Left cardiac atrium (tissue), 4 donors: ENCODE data around the gene SSBP1. TPM values are rescaled to one million over a fixed set of nuclear protein-coding genes. Genes with fewer than 3 reads are reported as not detected.
A peak's percentile ranks its signal among the peaks of the same experiment; 100 is the strongest.

Experiments used
- ATAC-seq, 2 donors: fragments of 200-7000 bp; cut with Tn5 transposase; one replicate each; pipeline ENCODE4 v1.9.1; 2020; ENCODE audit warnings: mild to moderate bottlenecking in 2 of 2, moderate library complexity in 2 of 2
- DNase-seq: peaks from one replicate; pipeline ENCODE4 v3.0.0-alpha.2; 2020
- intact Hi-C, 2 donors: fragments of 100-400 bp; cut with DNase I; formaldehyde crosslinking; loops; one replicate each; pipeline versions ENCODE4 v1.14.1 to v1.15.1; 2022 to 2023
- total RNA-seq, 2 donors: library from RNA; stranded (reverse); fragmentation: NEBNext Ultra II Directional; extraction: Animal tissue kit (Norgen Biotek cat#: 25700); gene quantifications; one replicate each; pipeline ENCODE4 v1.2.1, GENCODE V29; 2021
- donor health status: DM: no; HTN: yes; CAD: no.
- donor health status: DM: no; HTN: yes; CAD: no; lungs with severe emphysema.
- donor health status: DM: yes; HTN: yes; CAD: no.
- donor health status: Dilated cardiomyopathy.

Gene SSBP1
- total RNA-seq, 2 donors from 2014 or later, result 80.6 to 109 TPM

DNA sequence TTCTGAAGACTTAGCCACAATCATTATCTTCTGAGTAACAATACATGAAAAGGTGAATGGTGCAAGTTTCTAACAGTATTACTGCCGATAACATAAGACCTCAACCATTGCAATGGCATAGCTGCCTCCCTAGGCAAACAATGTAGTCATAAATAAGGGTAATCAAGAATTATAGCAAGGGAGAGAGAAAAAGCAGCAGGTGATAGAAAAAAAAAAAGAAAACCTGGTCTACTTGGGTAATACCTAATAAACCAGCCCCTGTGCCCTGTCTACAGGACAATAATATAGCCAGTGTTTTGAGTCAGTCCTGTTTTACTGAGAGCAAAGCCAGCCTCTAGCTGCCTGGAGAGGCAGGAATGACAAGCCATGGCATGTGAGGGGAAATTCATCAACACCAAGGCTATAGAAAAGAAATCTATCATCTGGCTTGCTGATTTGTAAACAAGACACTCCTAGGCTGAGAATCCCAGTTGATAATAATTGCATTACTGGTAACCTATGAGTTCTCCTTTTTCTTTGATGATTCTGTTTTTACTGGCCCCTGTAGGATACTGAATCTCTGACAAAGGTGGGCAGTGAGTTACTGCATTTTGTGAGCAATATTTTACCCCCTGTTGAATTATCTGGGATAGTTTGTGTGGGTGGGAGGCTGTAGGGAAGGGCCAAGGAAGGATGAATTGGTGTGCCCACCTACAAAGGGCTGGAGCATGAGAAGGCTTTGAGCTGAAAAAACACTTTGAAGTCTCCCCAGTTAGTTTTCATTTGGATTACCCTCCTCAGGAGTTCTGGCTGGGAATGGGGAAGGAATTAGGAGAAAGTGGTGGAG, 31.7 kb upstream of the SSBP1 start:
- no peak for ATAC-seq
- intact Hi-C loops, result no loop called here
- no peak for DNase-seq

DNA sequence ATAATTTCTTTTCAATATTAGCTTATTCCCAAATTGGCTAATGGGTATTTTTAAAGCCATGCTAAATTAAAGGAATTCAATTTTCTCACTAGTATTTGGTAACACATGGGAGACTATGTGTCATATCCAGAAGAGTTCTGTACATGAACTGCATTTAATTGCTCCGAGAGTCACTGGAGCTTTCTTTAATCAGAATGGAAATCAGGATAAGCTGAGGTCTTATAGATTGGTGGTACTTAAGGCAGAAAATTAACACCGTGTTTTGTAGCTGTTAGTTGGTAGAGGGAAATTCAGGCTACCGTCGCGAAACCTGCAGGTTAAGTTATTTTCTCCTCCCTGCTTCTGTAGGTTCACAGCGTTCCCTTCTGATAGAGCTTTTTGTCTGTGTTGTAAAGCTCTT, 29.8 kb upstream of the SSBP1 start, which contains the start of gene WEE2:
Gene WEE2 (plus strand): TSS at position 3 of the 400 bp plus-strand sequence. CDS start 406 bp downstream, outside the sequence.
- no peak for ATAC-seq
- DNase-seq, result no peak
- intact Hi-C loops, result no loop called here

DNA sequence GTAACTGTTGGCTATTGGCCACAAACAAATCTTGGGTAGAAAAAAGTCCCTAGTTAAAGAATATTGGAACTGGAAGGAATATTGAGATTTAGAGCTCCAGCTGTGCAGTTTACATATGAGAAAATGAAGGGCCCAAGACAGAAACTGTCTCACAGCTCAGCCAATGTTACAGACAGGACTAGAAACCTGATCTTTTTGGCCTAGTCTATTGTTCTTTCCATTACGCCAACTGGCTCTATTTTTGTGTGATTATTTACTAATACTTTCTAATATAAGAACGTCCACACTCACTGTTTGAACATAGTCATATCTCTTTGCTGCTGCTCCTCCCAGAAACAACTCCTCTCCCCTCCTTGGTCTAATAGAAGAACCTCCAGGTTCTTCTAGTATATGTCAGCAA, 28.8 kb upstream of the SSBP1 start:
- ATAC-seq (no peak), DNase-seq (no peak)
- intact Hi-C loops, result no loop called here

DNA sequence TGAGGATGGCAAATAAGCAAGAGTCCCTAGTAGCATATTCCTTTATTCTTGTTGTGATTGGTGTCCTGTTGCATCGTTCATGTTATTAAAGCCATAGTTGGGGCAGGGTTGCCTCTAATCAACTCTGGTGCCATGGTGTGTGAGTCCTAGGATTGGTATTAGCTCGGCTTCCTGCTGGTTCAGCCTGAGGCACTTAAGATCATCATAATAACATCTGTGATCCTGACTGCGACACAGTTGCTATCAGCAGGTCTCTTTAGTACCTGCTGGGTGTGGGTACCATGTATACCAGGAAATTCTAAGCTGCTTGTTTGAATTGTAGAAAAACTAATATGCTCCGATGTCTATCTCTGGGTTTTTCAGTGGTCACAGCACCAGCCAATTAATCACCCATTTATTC, 28.4 kb upstream of the SSBP1 start:
- intact Hi-C loops, result no loop called here
- DNase-seq (no peak), ATAC-seq (no peak)

DNA sequence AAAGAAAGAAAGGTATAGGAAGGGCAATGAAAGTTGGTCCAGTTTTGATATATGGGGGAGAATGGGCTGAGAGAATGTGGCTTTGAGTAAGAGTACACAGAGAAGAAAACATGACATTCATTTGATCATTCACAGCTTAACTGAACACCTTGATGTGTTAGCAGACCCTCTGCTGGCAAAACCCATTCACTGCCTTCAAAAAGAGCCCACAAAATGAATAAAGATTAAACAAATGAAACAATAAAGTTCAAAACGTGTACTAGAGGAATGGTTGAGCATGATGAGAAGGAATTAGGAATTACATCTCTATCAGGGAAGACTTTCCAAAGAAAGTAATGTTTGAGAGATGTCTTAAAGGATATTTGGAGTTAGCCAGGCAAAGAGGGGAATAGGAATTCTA, 27.9 kb upstream of the SSBP1 start:
- intact Hi-C loops, result no loop called here
- no peak for ATAC-seq
- no peak for DNase-seq

DNA sequence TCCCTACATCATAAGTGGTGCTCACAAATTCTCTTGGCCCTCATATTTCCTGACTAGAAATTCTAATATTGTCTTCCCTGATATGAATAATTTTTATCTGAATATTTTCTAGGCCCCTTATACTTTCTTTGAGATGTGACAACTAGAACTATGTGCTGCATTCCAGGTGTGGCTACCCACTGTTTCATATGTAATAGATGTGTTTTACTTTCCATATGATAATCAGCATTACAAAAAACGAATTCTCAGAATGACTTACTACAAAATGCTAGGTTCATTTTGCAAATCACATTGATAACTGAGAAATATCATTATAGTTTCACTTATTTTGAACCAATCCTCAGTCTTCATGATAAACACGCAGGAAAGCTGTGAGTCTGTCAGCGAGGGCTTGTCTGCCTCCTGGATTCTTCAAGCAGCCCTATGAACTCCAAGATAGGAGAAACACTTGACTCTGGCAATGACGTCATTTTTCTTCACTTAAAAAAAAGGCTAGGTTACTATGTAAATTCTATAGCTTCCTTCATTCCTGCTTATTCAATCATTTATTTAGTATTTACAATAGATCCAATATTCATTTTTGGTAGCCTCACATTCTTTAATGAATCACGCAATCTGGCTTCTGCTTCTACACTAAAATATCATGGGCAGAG, 25.4 kb upstream of the SSBP1 start:
- intact Hi-C loops, result no loop called here
- no peak for ATAC-seq
- DNase-seq, result no peak

DNA sequence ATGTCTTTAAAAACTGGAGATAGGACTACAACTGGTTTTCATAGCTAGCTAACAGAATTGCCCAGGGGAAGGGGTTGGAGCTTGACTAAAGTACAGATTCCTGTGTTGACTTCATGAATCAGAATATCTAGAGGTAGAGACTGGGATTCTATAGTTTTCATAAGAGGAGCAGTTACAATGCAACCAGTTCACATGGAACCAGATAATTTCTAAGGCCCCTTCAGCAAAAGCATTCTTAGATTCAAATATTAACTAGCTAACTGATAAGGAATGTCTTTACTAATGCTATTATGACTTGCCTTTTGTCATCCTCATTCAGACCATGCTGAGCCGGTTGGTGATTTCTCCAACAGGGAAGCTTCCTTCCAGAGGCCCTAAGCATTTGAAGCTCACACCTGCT, 24.3 kb upstream of the SSBP1 start:
- no peak for ATAC-seq
- no peak for DNase-seq
- intact Hi-C loops, result no loop called here

DNA sequence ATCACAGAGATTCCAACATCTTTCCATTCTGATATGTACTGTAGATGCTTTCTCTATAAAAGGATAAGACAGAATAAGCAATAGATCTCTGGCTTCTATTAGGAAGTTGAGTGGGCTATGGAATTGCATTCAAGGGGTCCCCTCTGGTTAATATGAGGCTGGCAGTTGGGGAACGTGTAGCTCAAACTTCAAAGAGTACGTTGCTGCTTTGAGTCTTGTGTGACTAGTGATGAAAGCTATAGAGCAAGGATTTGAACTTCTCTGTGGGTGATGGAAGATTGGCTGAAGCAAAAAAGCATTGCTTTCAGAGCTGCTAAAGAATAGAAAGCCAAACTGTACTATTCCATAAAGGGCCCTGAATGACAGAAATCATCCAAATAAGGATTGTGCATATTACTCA, 23.6 kb upstream of the SSBP1 start:
- no peak for DNase-seq
- intact Hi-C loops, result no loop called here
- no peak for ATAC-seq

DNA sequence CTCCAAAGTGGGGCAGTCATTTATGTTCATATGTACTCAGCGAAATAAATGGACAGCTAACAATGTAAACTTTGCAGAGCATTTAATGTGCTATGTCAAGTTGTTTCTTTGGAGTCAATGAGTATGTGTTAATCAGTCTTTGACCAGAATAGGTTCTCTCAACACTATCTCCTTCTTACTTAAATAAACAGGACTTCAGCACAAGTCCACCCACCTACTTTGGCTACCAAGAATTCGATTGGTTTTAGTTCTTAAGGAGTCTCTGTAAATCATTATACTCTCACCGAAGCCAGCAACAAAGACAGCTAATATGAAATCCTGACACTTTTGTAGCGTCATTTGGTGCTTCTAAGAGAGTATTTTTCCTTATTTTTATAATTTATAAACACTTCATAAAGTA, 23.1 kb upstream of the SSBP1 start:
- intact Hi-C loops, result no loop called here
- no peak for DNase-seq
- no peak for ATAC-seq

DNA sequence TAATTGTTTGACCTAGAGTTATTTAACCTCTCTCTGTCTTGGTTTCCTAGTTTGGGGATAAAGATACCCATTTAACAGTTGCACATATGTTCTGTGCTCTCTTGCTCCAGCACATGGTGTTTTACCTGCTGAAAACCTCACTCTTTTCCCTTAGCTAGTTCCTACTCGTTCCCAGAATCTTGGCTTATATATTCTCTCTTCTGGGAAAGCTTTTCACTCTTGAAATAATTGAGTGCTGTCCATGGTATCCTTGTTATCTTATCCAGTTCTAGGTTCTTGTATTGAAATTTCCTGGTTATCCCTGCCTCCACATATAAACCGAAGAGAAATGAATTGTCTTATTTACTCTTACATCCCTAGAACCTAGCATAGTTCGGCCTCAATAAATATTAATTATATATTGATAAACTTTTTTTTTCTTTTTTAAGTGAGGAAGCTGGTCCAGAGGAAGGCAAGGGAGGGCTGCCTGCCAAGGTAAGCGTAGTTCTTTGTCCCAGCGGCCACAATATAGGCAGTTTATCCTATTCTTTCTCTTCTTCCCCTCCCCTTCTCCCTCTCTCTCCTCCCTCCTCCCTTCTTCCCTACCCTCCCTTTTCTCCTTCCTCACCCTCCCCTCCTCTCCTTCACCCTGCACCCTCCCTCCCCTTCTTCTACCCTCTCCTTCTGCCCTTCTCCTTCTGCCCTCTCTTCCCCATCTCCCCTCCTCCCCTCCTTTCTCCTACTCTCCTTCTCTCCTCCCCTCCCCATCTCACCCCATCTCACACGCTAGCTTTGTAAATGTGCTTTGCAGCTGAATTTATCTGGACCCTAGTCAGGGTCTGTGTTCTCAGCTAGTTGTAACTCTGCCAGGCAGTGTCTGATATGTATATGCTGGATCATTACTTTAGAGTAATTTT, 22.1 kb upstream of the SSBP1 start:
- DNase-seq (no peak), ATAC-seq (no peak)
- intact Hi-C loops, result no loop called here

DNA sequence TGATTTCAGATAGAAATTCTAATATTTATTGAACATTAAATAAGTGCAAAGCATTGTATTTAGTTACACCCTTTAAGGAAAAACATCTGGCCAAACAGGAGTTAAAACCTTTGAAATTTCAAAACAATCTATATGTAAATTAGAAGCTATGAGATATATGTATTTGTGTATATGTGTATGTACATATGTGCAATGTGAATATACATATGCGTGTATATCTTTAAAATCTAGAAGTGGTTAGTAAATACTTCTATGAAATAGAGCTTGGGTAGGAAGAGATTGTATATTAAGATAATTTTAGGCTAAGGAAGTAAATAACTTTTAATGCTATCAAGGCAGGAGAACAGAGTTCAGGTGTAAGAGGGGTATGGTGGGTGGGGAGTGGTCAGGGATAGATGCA, 20.7 kb upstream of the SSBP1 start:
- intact Hi-C loops, result no loop called here
- DNase-seq (no peak), ATAC-seq (no peak)

DNA sequence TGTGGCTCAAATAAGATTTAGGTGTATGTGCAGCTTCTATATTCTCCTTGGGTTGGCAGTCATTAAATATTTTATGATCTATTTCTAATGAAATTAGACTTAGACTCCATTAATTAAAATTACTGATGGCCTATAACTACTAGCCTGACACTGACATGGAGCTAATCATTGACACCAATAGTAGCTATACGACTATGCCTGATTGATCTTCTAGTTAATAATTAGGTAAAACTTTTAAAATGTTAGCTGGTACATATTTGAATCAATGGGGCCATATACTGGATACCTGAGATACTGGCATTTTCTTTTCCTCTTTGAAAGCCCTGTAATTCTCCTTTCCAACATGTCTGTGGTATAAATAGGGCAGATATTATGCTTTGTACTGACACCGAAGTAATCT, 15.6 kb upstream of the SSBP1 start:
- DNase-seq (no peak), ATAC-seq (no peak)
- intact Hi-C loops, result no loop called here

DNA sequence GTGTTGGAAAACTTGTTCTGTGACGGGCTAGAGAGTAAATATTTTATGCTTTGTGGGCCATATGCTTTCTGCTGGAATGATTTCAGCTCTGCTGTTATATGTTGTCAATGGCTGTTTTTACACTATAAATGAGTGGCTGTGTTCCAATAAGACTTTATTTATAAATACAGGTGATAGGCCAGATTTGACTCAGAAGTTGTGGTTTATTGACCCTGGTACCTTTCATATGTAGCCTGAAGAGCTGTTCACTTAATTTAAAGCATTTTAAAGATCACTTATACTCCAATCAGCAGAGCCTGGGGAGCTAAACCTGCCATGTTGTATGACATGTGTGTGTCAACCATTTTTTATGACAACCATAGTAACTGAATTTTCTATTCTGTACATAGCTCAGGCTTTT, 9.1 kb upstream of the SSBP1 start:
- DNase-seq (no peak), ATAC-seq (no peak)
- intact Hi-C loops, result no loop called here

DNA sequence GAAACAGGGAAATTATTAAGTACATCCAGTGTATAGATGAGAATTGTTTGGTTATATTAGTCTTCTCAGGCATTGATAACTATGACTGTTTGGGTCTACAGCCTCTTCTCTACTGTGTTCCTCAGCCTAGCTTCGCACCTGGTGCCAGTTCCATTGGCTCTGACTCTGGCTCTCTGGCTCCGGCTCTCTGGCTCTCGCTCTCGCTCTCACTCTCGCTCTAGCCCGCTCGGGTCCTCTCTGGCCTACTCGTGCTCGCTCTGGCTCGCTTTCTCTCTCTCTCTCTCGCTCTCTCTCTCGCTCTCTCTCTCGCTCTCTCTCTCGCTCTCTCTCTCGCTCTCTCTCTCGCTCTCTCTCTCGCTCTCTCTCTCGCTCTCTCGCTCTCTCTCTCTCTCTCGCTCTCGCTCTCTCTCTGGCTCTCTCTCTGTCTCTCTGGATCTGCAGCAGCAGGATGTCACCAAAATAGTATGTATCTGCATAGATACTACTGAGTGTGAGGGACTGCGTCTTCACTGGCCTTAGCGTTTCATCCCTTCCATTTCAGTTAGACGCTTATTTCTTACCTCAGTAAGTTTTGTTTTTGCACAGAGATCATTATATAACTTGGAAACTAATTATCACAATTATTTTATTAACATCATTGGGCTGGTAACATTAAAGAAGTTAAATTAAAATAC, 6.5 kb upstream of the SSBP1 start:
- intact Hi-C loops, result no loop called here
- DNase-seq (no peak), ATAC-seq (peak; percentile 19 to 59)

DNA sequence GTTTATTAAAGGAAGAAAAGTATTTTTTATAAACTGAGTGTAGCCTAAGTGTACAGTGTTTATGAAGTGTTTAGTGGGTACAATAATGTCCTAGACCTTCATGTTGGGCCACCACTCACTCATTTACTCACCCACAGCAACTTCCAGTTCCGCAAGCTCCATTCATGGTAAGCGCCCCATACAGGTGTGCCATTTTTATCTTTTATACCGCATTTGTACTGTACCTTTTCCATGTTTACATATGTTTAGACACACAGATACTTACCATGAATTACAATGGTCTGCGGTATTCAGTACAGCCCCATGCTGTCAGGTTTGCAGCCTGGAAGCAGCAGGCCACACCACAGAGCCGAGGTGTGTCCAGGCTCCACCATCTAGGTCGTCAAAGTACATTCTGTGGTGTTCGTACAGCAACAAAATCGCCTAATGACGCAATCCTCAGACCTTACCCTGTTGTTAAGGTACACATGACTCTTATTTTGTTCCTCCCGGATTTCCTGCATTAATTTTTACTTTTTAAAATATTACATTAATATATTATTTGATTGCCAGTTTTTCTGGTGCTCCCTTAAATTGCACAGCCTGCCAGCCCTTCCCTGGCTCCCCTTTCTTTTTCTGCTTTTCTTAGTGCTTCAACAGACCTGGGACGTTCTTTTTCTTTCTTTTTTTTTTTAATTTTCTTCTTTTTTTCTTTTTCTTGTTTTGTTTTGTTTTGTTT, 881 bp upstream of the SSBP1 start:
- ATAC-seq (no peak), DNase-seq (no peak)
- intact Hi-C loops, result loop anchor here in 1 of 2 donors (5.0 kb wide), 1 partner anchor 80 kb away; no protein-coding TSS in a partner anchor

DNA sequence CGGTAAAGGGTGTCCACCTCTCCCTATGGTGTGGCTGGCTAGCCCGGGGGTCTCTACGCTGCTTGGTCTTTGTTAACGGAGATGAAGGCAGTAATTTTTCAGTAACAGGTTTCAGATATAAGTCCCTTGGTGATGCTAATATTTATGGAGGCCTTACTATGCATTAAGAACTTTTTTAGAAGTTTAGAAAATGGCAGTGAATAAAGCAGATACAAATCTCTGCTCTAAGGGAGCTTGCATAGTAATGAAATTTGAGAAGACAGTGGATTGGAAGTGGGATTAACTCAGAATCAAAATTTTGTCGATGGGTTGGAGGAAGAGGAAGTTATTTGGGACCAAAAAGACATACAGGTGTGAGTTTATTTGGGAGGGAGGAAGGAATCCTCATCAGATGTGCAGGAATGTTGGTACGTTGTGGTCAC, 445 bp downstream of the SSBP1 start:
- DNase-seq (no peak), ATAC-seq (no peak)
- intact Hi-C loops, result loop anchor here in 1 of 2 donors (5.0 kb wide), 1 partner anchor 81 kb away; no protein-coding TSS in a partner anchor

DNA sequence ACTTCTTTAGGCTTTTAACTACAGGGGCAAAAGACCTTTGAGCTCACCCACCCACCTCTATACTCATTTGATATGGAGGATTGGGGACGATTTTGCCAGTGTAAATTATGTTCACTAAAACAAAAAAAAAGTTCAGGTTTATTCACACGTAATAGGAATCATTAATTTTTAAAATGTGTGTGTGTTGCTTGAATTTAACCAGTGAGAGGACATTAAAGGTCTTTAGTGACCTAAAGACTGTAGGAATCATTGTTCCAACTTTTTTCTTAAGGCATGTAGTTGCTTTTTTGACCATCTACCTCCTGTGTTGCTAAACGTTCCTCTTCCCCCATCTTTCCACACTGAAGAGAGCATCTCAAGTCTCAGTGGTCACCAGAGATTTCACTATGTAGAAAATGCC, 1.1 kb downstream of the SSBP1 start:
- no peak for ATAC-seq
- no peak for DNase-seq
- intact Hi-C loops, result loop anchor here in 1 of 2 donors (5.0 kb wide), 1 partner anchor 82 kb away; no protein-coding TSS in a partner anchor

DNA sequence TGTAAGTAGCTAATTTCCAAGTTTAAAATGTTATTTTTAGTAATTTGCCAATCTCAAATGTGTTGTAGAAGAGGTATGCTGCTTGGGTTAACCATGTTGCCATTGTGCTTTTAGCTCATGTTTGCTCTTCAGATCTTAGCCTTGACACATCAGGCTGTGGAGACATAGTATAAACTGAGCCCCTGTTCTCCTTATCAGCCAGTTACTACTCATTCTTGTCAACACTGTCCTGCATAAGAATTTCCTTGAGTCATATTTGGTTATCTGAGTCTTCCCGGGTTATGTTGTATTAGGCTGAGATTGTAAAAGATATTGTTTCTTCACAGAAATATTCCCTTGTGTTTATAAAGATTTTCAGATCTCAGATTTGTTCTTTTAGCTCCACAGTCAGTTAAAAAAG, 4.1 kb downstream of the SSBP1 start:
- intact Hi-C loops, result no loop called here
- no peak for ATAC-seq

DNA sequence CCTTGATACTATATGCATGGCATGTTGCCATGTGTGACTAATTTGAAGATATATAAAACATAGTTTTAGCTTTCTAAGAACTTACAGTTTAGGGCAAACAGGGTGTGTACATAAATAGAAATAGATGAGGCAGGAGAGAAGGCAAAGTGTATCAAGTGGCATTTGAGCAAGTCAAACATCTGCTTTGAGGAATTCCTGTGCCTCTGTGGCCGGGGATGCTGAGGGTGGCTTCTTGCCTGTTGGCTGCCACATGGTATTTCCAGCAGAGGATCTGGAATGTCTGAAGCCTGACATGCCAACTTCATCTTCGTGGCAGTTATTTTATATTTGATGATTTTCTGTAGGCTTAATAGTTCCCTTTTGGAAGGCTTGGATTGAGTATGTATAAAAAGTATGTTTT, 6.0 kb downstream of the SSBP1 start:
- intact Hi-C loops, result no loop called here

More for the DNA sequence above, 4.1 kb downstream of the SSBP1 start:
- no peak for DNase-seq

More for the DNA sequence above, 6.0 kb downstream of the SSBP1 start:
- DNase-seq (no peak), ATAC-seq (no peak)
